Measurements from ENCODE around the gene AK9.

Gene AK9

GRCh38 chr6:109456710-109457561, 234.1 kb downstream of the AK9 start:
- peak overlapping the region; percentile 68 for H3K4me3 ChIP-seq
- H3K9me3 ChIP-seq: no peaks in the 10 kb centered on the region
- no peaks in the 10 kb centered on the region for H3K27me3 ChIP-seq (ENCODE audit: low read depth)
- peaks cover 9% of the 10 kb centered on the region for H3K36me3 ChIP-seq (replicated peaks)
- in situ Hi-C loops (cut with MboI; ENCODE audit: low sequenced_read_pairs): no loop called here
- DNase-seq (ENCODE audit: low spot score in 2 of 2): no peak
- peaks cover 21% of the 10 kb centered on the region for H3K4me1 ChIP-seq

- Histone ChIP-seq H3K27me3 (ENCODE audit: low read depth) (no peaks in the 10 kb centered on the region), H3K4me1 (peaks cover 21% of the 10 kb centered on the region), H3K4me3 (peak overlapping the region; percentile 68), H3K36me3 (replicated peaks) (peaks cover 1% of the 10 kb centered on the region), H3K9me3 (no peaks in the 10 kb centered on the region)
- DNase-seq (ENCODE audit: low spot score in 2 of 2): peak in 1 of 2 experiments; percentile 26
- in situ Hi-C loops (cut with MboI; ENCODE audit: low sequenced_read_pairs): no loop called here
Measured at GRCh38 chr6:109456111-109456583, 234.9 kb downstream of the AK9 start.

GRCh38 chr6:109455437-109456110, 235.4 kb downstream of the AK9 start, which contains the start of gene MICAL1:
Gene MICAL1 (minus strand): TSS chr6:109455772. CDS start chr6:109454196, 1,576 bp downstream.
- H3K4me3 ChIP-seq: peak within 1 kb of the TSS; percentile 68
- no peaks in the 10 kb centered on the region for H3K27me3 ChIP-seq (ENCODE audit: low read depth)
- in situ Hi-C loops (cut with MboI; ENCODE audit: low sequenced_read_pairs): no loop called here
- H3K36me3 ChIP-seq (replicated peaks): no peaks in the 10 kb centered on the region; the same call in 1 of the 2 replicates
- no peaks in the 10 kb centered on the region for H3K9me3 ChIP-seq
- peak; percentile 59 to 82 for DNase-seq (ENCODE audit: low spot score in 2 of 2)
- peaks cover 19% of the 10 kb centered on the region for H3K4me1 ChIP-seq

- Histone ChIP-seq H3K9me3 (no peaks in the 10 kb centered on the region), H3K4me1 (peaks cover 17% of the 10 kb centered on the region), H3K27me3 (ENCODE audit: low read depth) (no peaks in the 10 kb centered on the region), H3K36me3 (replicated peaks) (no peaks in the 10 kb centered on the region; the same call in 1 of the 2 replicates), H3K4me3 (peak overlapping the region; percentile 68)
- peak in 1 of 2 experiments; percentile 46 for DNase-seq (ENCODE audit: low spot score in 2 of 2)
- in situ Hi-C loops (cut with MboI; ENCODE audit: low sequenced_read_pairs): no loop called here
Measured at GRCh38 chr6:109454496-109455436, 236.2 kb downstream of the AK9 start.

GRCh38 chr6:109453594-109454495, 237.2 kb downstream of the AK9 start:
- H3K4me3 ChIP-seq: no peak overlapping the region
- no peak for DNase-seq (ENCODE audit: low spot score in 2 of 2)

GRCh38 chr6:109453156-109453555, 237.8 kb downstream of the AK9 start:
- peaks cover 16% of the 10 kb centered on the region for H3K4me1 ChIP-seq
- no peak overlapping the region for H3K4me3 ChIP-seq
- no peaks in the 10 kb centered on the region for H3K36me3 ChIP-seq (replicated peaks)
- H3K27me3 ChIP-seq (ENCODE audit: low read depth): no peaks in the 10 kb centered on the region
- DNase-seq (ENCODE audit: low spot score in 2 of 2): no peak
- in situ Hi-C loops (cut with MboI; ENCODE audit: low sequenced_read_pairs): no loop called here
- H3K9me3 ChIP-seq: no peaks in the 10 kb centered on the region

More at GRCh38 chr6:109453594-109454495, 237.2 kb downstream of the AK9 start:
- in situ Hi-C loops (cut with MboI; ENCODE audit: low sequenced_read_pairs): no loop called here
- Histone ChIP-seq H3K27me3 (ENCODE audit: low read depth) (no peaks in the 10 kb centered on the region), H3K4me1 (peaks cover 17% of the 10 kb centered on the region), H3K9me3 (no peaks in the 10 kb centered on the region), H3K36me3 (replicated peaks) (no peaks in the 10 kb centered on the region)

- no peak for DNase-seq (ENCODE audit: low spot score in 2 of 2)
- no peak overlapping the region for H3K4me3 ChIP-seq
- H3K36me3 ChIP-seq (replicated peaks): no peaks in the 10 kb centered on the region
- H3K27me3 ChIP-seq (ENCODE audit: low read depth): no peaks in the 10 kb centered on the region
- H3K4me1 ChIP-seq: peaks cover 8% of the 10 kb centered on the region
- in situ Hi-C loops (cut with MboI; ENCODE audit: low sequenced_read_pairs): no loop called here
- H3K9me3 ChIP-seq: no peaks in the 10 kb centered on the region
Measured at GRCh38 chr6:109452181-109452580, 238.8 kb downstream of the AK9 start.

GRCh38 chr6:109451376-109451775, 239.6 kb downstream of the AK9 start:
- Histone ChIP-seq H3K27me3 (ENCODE audit: low read depth) (no peaks in the 10 kb centered on the region), H3K4me3 (no peak overlapping the region), H3K9me3 (no peaks in the 10 kb centered on the region), H3K36me3 (replicated peaks) (peaks cover 4% of the 10 kb centered on the region; the same call in 1 of the 2 replicates), H3K4me1 (peaks cover under 1% of the 10 kb centered on the region)
- in situ Hi-C loops (cut with MboI; ENCODE audit: low sequenced_read_pairs): no loop called here
- DNase-seq (ENCODE audit: low spot score in 2 of 2): no peak

- no peak for DNase-seq (ENCODE audit: low spot score in 2 of 2)
- Histone ChIP-seq H3K9me3 (no peaks in the 10 kb centered on the region), H3K36me3 (replicated peaks) (peaks cover 5% of the 10 kb centered on the region; the same call in 1 of the 2 replicates), H3K27me3 (ENCODE audit: low read depth) (no peaks in the 10 kb centered on the region), H3K4me3 (no peak overlapping the region), H3K4me1 (no peaks in the 10 kb centered on the region)
- in situ Hi-C loops (cut with MboI; ENCODE audit: low sequenced_read_pairs): no loop called here
Measured at GRCh38 chr6:109450801-109451200, 240.2 kb downstream of the AK9 start.

GRCh38 chr6:109449795-109450673, 241.0 kb downstream of the AK9 start:
- no peaks in the 10 kb centered on the region for H3K9me3 ChIP-seq
- H3K4me1 ChIP-seq: no peaks in the 10 kb centered on the region
- no peak overlapping the region for H3K4me3 ChIP-seq
- in situ Hi-C loops (cut with MboI; ENCODE audit: low sequenced_read_pairs): no loop called here
- peaks cover 12% of the 10 kb centered on the region for H3K36me3 ChIP-seq (replicated peaks)
- no peak for DNase-seq (ENCODE audit: low spot score in 2 of 2)
- H3K27me3 ChIP-seq (ENCODE audit: low read depth): no peaks in the 10 kb centered on the region

- Histone ChIP-seq H3K4me1 (no peaks in the 10 kb centered on the region), H3K36me3 (replicated peaks) (peaks cover 19% of the 10 kb centered on the region), H3K27me3 (ENCODE audit: low read depth) (no peaks in the 10 kb centered on the region), H3K9me3 (no peaks in the 10 kb centered on the region), H3K4me3 (no peak overlapping the region)
- no peak for DNase-seq (ENCODE audit: low spot score in 2 of 2)
- in situ Hi-C loops (cut with MboI; ENCODE audit: low sequenced_read_pairs): no loop called here
Measured at GRCh38 chr6:109449064-109449794, 241.8 kb downstream of the AK9 start.

All from HAP-1 (cell line).